K562 (cell line): ENCODE measurements around the gene SLC22A23. TPM values are rescaled to one million over a fixed set of nuclear protein-coding genes. Genes with fewer than 3 reads are reported as not detected.
A peak's percentile ranks its signal among the peaks of the same experiment; 100 is the strongest.

ENCODE experiments used
- ARID1B ChIP-seq: fragments of 450-650 bp; IDR thresholded peaks from 2 replicates; pipeline ENCODE4 v1.6.1; 2016; ENCODE audit warnings: antibody characterized with exemption, mild to moderate bottlenecking, inconsistent platforms
- CGGBP1 ChIP-seq: fragments of 250-450 bp; sonication (Bioruptor Pico); IDR thresholded peaks from 2 replicates; pipeline ENCODE4 v1.9.0; 2021; ENCODE audit warnings: mild to moderate bottlenecking
- CUX1 ChIP-seq: fragments of 200-800 bp; sonication (Bioruptor generic); IDR thresholded peaks from 2 replicates; pipeline ENCODE4 v1.6.1; 2016; ENCODE audit warnings: missing genetic modification characterization, missing compliant biosample characterization
- EP400 ChIP-seq: fragments of 450-650 bp; IDR thresholded peaks from 2 replicates; pipeline ENCODE4 v1.6.1; 2017; ENCODE audit warnings: antibody characterized with exemption, mild to moderate bottlenecking, moderate library complexity
- GMEB1 ChIP-seq: fragments of 250-450 bp; sonication (Bioruptor Pico); IDR thresholded peaks from 2 replicates; pipeline ENCODE4 v1.4.0; 2020; ENCODE audit warnings: mild to moderate bottlenecking
- MCM7 ChIP-seq, 2 experiments: fragments of 450-650 bp; IDR thresholded peaks; 2 replicates each; pipeline ENCODE4 v1.6.1; 2016 to 2018
- MLLT1 ChIP-seq, 2 experiments: fragments of 450-650 bp; IDR thresholded peaks; 2 replicates each; pipeline ENCODE4 v1.6.1; 2016
- MYC ChIP-seq, 2 experiments: fragments of 250-450 bp in 1 of 2; sonication (Bioruptor Pico) in 1 of 2; IDR thresholded peaks; 2 replicates each; pipeline versions ENCODE4 v1.5.1 to v1.6.1; 2012 to 2021; ENCODE audit warnings: low read depth in 2 of 2, borderline replicate concordance in 1 of 2, improper control_type of control experiment in 1 of 2, low read length in 1 of 2, mild to moderate bottlenecking in 1 of 2, moderate library complexity in 1 of 2
- THAP12 ChIP-seq: fragments of 250-450 bp; sonication (Bioruptor Pico); IDR thresholded peaks from 2 replicates; pipeline ENCODE4 v1.9.0; 2021; ENCODE audit warnings: mild to moderate bottlenecking, inconsistent platforms
- ZNF232 ChIP-seq: sonication (generic); formaldehyde crosslinking; IDR thresholded peaks from 2 replicates; pipeline ENCODE4 v1.8.0; 2022; ENCODE audit warnings: mild to moderate bottlenecking, missing genetic modification reagents
- ZNF76 ChIP-seq: fragments of 250-450 bp; sonication (Bioruptor Pico); IDR thresholded peaks from 2 replicates; pipeline ENCODE4 v1.4.0; 2020; ENCODE audit warnings: mild to moderate bottlenecking, moderate library complexity, borderline replicate concordance
- ZZZ3 ChIP-seq: fragments of 450-650 bp; IDR thresholded peaks from 2 replicates; pipeline ENCODE4 v1.6.1; 2016; ENCODE audit warnings: antibody characterized with exemption, mild to moderate bottlenecking, moderate library complexity
- polyA plus RNA-seq, 8 experiments: library from polyadenylated mRNA; depleted of rRNA in 4 of 8; stranded (reverse) in 5 of 8; unstranded in 3 of 8; fragments of >200 nt; fragmentation: Nextera tagmentation in 2 of 8; fragmentation: Illumina TruSeq in 1 of 8; extraction: Ambion mirVana in 2 of 8; extraction: Trizol in 1 of 8; gene quantifications; 2 replicates each; pipeline versions ENCODE4 v1.2.1 to v1.2.3, GENCODE V29; 2011 to 2014; ENCODE audit warnings: inconsistent platforms in 1 of 8, missing spikeins in 1 of 8
- total RNA-seq, 7 experiments: library from RNA; depleted of rRNA in 6 of 7; stranded (reverse); fragments of >200 nt in 6 of 7; fragmentation: Illumina TruSeq in 2 of 7; extraction: Trizol in 2 of 7; gene quantifications; 2 replicates each; pipeline versions ENCODE4 v1.2.1 to v1.2.3, GENCODE V29; 2011 to 2021; ENCODE audit warnings: low replicate concordance in 1 of 7
- TF ChIP-seq, protein P1 (sequence below): fragments of 250-450 bp; sonication (Bioruptor Pico); IDR thresholded peaks from 2 replicates; pipeline ENCODE4 v1.8.0; 2021; ENCODE audit warnings: moderate library complexity, mild to moderate bottlenecking, inconsistent platforms

The SLC22A23 gene
- total and polyA plus RNA-seq, 9 of the 15 experiments (the other 6 are each of a cell fraction or from before 2014, with no cell fraction given), result 0.30 to 8.7 (median 2.5) TPM

DNA sequence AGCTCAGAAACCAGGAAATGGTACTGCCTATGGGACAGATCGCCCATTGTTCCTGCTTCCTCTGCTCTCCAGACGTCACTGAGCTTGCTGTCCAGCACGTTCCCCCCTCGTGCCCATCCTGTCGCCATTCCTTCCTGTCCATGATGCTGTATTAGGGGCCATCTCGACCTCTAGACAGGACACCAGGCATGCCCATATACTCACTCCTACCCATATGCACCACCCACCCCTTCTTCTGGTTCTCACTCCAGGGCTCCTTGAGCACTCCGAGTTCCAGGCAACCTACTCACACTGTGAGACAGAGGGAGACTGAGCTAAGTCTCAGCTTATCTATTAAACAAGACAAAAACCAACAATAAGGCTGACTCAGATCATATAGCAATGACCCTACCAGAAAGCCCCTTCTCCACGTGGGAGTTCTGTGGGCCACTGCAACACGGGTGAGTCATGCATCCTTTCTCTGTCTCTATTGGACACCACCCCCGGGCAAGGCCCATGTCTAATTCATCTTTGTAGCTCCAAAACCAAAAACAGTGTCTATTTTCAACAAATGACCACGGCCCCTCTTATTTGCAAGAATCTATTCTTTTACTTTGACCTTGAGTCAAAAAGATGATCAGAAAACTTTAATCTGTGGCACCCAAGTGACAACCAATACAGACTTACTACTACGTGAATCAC lies 132.4 kb downstream of the SLC22A23 start (continued):
- TF ChIP-seq GMEB1 (CRISPR knock-in tag) (no peak), ARID1B (peak; percentile 91), ZZZ3 (no peak), ZNF76 (CRISPR knock-in tag) (no peak), MYC (IDR thresholded peaks at IDR 0.05; ENCODE audit: low read depth, low read length) (peak; percentile 76), MYC (CRISPR knock-in tag; IDR thresholded peaks at IDR 0.05; ENCODE audit: borderline replicate concordance, low read depth) (no peak), ZNF232 (CRISPR knock-in tag) (no peak), EP400 (peak; percentile 68), MCM7 (IDR thresholded peaks at IDR 0.05) (no peak), THAP12 (CRISPR knock-in tag) (no peak), MLLT1 (IDR thresholded peaks at IDR 0.05) (0 out of 4 replicates have a peak, but pooled peaks of 1 of the 2 experiments have one; percentile 20), CUX1 (CRISPR knock-in tag) (no peak), CGGBP1 (CRISPR knock-in tag) (no peak)
- TF ChIP-seq, protein P1, sequence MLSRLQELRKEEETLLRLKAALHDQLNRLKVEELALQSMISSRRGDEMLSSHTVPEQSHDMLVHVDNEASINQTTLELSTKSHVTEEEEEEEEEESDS, result no peak
